Measurements from ENCODE around the gene CYP2C19. TPM values are rescaled to one million over a fixed set of nuclear protein-coding genes. Genes with fewer than 3 reads are reported as not detected.
"Not testable (repeated sequence)": the region's sequence is repeated elsewhere in the genome, so short reads cannot be mapped to it uniquely, and the experiment has no call there.

Gene CYP2C19
- not detected for total RNA-seq

DNA sequence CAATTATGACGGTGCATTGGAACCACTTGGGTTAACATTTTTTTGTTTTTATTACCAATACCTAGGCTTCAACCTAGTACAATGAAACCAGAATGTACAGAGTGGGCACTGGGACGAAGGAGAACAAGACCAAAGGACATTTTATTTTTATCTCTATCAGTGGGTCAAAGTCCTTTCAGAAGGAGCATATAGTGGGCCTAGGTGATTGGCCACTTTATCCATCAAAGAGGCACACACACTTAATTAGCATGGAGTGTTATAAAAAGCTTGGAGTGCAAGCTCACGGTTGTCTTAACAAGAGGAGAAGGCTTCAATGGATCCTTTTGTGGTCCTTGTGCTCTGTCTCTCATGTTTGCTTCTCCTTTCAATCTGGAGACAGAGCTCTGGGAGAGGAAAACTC, at the start of gene CYP2C19:
TSS of gene CYP2C19 (plus strand) at position 289 of the 400 bp plus-strand sequence. CDS start at position 314, 25 bp downstream.
- no peaks in the 10 kb centered on the region for H3K4me1 Mint-ChIP-seq
- H3K4me3 Mint-ChIP-seq, result no peak within 1 kb of the TSS
- no peak for DNase-seq
- no peaks in the 10 kb centered on the region for H3K36me3 Mint-ChIP-seq
- no peaks in the 10 kb centered on the region for H3K27me3 Mint-ChIP-seq
- H3K27ac Mint-ChIP-seq, result no peak within 1 kb of the TSS
- H3K9me3 Mint-ChIP-seq, result no peaks in the 10 kb centered on the region

DNA sequence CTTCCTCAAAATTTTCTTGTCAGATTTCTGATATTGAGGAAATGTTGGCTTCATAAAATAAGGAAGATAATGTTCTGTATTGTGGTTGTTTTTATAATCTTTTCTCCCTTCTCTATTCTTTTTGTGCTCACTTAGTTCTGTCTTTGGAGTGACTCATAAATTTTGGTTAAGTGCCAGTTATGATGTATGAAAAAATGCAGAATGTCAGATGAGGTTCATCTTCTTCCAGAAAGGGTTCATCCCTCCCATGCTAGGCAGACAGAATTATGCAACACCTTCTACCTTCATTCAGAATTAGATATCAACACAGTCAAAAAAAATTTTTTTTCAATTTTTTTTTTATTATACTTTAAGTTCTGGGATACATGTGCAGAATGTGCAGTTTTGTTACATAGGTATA, 36.6 kb upstream of the CYP2C19 start:
- Mint-ChIP-seq H3K36me3 (no peaks in the 10 kb centered on the region), H3K9me3 (no peaks in the 10 kb centered on the region), H3K27me3 (peaks cover 3% of the 10 kb centered on the region), H3K4me3 (no peak overlapping the region), H3K27ac (no peak overlapping the region), H3K4me1 (no peaks in the 10 kb centered on the region)
- DNase-seq, result no peak

DNA sequence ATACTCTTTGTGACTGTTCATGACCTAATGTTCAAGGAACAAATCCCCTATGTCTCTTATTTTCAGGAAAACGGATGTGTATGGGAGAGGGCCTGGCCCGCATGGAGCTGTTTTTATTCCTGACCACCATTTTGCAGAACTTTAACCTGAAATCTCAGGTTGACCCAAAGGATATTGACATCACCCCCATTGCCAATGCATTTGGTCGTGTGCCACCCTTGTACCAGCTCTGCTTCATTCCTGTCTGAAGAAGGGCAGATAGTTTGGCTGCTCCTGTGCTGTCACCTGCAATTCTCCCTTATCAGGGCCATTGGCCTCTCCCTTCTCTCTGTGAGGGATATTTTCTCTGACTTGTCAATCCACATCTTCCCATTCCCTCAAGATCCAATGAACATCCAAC, 27.3 kb upstream of the CYP2C19 start:
- Mint-ChIP-seq H3K27ac (no peak overlapping the region), H3K36me3 (no peaks in the 10 kb centered on the region), H3K4me3 (no peak overlapping the region), H3K4me1 (no peaks in the 10 kb centered on the region), H3K9me3 (peaks cover 13% of the 10 kb centered on the region), H3K27me3 (no peaks in the 10 kb centered on the region)
- no peak for DNase-seq

DNA sequence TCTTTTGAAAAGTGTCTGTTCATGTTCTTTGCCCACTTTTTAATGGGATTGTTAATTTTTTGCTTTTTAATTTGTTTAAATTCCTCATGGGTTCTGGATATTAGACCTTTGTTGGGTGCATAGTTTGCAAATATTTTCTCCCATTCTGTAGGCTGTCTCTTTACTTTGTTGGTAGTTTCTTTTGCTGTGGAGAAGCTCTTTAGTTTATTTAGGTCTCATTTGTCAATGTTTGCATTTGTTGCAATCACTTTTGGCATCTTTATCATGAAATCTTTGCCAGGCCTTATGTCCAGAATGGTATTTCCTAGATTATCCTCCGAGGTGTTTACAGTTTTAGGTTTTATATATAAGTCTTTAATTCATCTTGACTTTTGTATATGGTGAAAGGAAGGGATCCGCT, 23.9 kb upstream of the CYP2C19 start:
- Mint-ChIP-seq H3K9me3 (peaks cover 24% of the 10 kb centered on the region), H3K27me3 (no peaks in the 10 kb centered on the region), H3K4me1 (no peaks in the 10 kb centered on the region), H3K4me3 (no peak overlapping the region), H3K36me3 (no peaks in the 10 kb centered on the region), H3K27ac (no peak overlapping the region)
- DNase-seq, result no peak

DNA sequence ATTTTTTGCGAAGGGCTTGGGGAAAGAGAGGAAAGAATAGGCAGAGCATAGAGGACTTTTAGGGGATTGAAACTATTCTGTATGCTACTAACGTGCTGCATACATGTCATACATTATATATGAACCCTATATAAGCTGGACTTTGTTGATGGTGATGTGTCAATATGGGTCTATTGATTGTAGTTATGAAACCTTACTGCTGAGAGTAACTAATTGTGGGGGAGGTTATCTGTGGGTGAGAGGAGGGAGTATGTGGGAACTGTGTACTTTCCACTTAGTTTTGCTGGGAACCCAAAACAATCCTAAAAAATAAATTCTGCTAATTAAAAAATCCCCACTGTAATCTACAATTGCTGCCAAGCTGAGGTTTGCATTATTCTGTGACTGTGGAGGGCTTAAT, 15.3 kb upstream of the CYP2C19 start:
- Mint-ChIP-seq H3K4me1 (no peaks in the 10 kb centered on the region), H3K27me3 (no peaks in the 10 kb centered on the region), H3K27ac (no peak overlapping the region), H3K4me3 (no peak overlapping the region), H3K36me3 (no peaks in the 10 kb centered on the region), H3K9me3 (peaks cover 16% of the 10 kb centered on the region)
- no peak for DNase-seq

DNA sequence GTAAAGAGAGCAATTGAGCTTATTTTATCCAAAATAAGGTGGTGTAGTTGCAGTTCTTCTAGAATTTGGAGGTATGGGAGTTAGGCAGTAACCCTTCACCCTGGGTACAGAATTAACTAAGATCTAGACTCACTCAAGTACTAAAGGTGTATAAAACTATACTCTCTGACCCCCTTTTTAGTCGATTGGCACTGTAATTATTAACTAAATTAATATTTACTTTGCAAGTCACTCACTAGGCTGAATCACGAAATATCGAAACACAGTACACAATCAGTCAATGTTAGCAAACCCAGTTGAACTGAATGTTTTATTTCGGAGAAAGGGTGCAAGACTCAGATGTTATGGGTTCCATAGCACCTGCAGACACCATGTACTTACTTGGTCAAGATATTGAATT, 14.6 kb upstream of the CYP2C19 start:
- Mint-ChIP-seq H3K27me3 (no peaks in the 10 kb centered on the region), H3K9me3 (peaks cover 10% of the 10 kb centered on the region), H3K36me3 (no peaks in the 10 kb centered on the region), H3K4me3 (no peak overlapping the region), H3K27ac (no peak overlapping the region), H3K4me1 (no peaks in the 10 kb centered on the region)
- DNase-seq, result no peak

DNA sequence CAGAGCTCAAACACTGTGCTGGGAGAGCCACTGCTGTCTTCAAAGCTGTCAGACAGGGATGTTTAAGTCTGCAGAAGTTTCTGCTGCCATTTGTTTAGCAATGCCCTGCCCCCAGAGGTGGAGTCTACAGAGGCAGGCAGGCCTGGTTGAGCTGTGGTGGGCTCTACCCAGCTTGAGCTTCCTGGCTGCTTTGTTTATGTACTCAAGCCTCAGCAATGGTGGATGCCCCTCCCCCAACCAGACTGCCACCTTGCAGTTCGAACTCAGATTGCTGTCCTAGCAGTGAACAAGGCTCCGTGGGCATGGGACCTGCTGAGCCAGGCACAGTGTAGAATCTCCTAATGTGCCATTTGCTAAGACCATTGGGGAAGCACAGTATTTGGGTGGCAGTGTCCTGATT, 4.6 kb upstream of the CYP2C19 start:
- no peak for DNase-seq
- Mint-ChIP-seq H3K4me1 (no peaks in the 10 kb centered on the region), H3K27ac (no peak overlapping the region), H3K9me3 (peaks cover 2% of the 10 kb centered on the region), H3K27me3 (no peaks in the 10 kb centered on the region), H3K4me3 (no peak overlapping the region), H3K36me3 (no peaks in the 10 kb centered on the region)

DNA sequence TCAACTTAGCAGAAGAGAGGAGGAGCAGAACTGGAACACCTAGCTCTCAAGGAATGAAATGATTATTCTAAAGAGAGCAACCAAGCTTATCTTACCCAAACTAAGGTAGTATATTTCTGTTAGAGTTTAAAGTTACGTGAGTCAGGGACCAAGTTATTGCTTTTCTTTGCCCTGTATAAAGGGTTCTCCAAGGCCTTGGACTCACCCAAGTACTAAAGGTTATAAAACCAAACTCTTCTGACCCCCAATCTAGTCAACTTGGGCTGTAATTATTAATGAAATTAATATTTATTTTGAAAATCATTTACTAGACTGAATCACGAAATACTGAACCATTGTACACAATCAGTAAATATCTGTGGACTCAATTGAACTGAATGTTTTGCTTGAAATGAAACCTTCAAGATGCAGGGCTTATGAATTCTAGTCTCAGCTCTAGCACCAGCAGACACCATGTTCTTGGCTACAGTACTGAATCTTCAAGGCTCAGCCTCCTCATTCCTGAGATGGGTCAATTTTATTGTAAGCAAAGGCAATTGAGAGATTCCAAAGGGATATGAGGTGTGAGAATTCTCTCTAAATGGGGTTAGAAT, 1.8 kb upstream of the CYP2C19 start:
- H3K36me3 Mint-ChIP-seq, result no peaks in the 10 kb centered on the region
- no peak overlapping the region for H3K27ac Mint-ChIP-seq
- DNase-seq, result no peak
- H3K9me3 Mint-ChIP-seq, result peaks cover 2% of the 10 kb centered on the region
- H3K4me3 Mint-ChIP-seq, result no peak overlapping the region
- H3K4me1 Mint-ChIP-seq, result no peaks in the 10 kb centered on the region
- no peaks in the 10 kb centered on the region for H3K27me3 Mint-ChIP-seq

DNA sequence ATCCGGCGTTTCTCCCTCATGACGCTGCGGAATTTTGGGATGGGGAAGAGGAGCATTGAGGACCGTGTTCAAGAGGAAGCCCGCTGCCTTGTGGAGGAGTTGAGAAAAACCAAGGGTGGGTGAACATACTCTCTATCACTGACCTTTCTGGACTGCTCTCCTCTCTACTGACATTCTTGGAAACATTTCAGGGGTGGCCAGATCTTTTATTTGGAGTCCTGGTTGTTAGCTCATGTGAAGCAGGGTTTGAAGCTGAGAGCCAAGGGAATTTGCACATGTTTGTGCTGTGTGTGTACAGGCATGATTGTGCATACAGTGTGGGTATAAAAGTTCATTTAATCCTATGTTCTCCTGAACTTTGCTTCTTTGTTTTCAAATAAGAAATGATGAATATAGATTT, 12.9 kb downstream of the CYP2C19 start:
- not testable (repeated sequence) for H3K4me3 Mint-ChIP-seq, H3K27ac Mint-ChIP-seq, H3K4me1 Mint-ChIP-seq, H3K27me3 Mint-ChIP-seq, H3K36me3 Mint-ChIP-seq, DNase-seq, H3K9me3 Mint-ChIP-seq

DNA sequence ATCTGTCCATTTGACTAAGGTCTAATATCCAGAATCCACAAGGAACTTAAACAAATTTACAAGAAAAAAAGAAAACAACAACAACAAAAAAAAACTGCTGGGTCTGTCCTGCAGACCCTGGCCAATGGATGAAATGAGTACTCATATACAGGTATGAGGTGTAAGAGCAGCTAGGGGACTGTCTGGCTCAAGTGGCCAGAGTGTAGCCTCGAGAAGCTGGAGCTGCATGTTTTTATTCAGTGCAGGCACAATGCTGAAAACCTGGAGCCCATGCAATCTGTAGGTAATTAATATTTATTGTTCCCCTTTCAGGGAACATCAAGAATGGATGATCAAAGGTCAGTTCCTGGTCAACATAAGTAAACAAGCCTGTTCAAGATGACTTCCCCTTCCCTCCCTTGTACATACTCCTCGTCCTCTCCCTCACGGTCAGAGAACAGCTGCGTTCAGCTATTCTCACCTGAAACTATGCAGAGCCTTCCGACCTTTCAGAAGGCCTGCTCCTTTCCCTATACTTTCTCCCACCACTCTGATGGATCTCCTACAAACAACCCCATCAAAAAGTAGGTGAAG, 15.5 kb downstream of the CYP2C19 start:
- Mint-ChIP-seq H3K9me3 (peaks cover 4% of the 10 kb centered on the region), H3K4me3 (no peak overlapping the region), H3K4me1 (no peaks in the 10 kb centered on the region), H3K27ac (no peak overlapping the region), H3K36me3 (no peaks in the 10 kb centered on the region), H3K27me3 (no peaks in the 10 kb centered on the region)
- no peak for DNase-seq

DNA sequence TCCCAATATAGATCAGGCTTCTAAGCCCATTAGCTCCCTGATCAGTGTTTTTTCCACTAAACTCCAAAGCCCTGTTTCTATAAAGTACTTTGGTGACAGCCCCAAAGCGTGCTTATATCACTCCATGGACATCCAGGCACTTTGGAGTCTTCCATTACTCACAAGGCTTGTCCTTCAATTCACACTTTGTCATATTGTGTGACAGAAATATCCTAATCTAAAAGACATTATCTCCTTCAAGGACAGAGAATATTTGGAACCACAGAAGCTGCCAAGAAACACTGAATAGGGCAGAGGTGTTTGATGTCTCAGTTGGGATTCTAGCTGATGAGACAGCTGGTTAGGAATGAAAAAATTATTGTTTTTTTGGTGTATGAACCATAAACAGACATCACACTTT, 18.4 kb downstream of the CYP2C19 start:
- Mint-ChIP-seq H3K36me3 (no peaks in the 10 kb centered on the region), H3K27ac (no peak overlapping the region), H3K9me3 (peaks cover 7% of the 10 kb centered on the region), H3K4me3 (no peak overlapping the region), H3K4me1 (no peaks in the 10 kb centered on the region), H3K27me3 (no peaks in the 10 kb centered on the region)
- DNase-seq, result no peak

DNA sequence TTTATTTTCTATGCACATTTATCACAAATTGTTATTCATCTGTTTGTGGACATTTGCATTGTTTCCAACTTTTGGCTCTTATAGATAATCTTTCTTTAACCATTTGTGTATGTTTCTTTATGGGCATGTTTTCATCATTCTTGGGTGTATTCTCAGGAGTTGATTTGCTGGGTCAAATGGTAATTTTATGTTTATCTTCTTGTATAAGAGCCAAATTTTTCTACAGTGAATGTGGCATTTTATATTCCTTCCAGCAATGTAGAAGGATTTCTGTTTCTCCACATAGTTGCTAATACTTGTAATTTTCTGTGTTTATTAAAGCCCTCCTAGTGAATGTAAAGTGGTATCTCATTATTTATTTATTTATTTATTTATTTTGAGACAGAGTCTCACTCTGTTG, 21.8 kb downstream of the CYP2C19 start:
- Mint-ChIP-seq H3K9me3 (peaks cover 3% of the 10 kb centered on the region), H3K4me3 (no peak overlapping the region), H3K36me3 (no peaks in the 10 kb centered on the region), H3K27ac (no peak overlapping the region), H3K27me3 (no peaks in the 10 kb centered on the region), H3K4me1 (no peaks in the 10 kb centered on the region)
- DNase-seq, result no peak

DNA sequence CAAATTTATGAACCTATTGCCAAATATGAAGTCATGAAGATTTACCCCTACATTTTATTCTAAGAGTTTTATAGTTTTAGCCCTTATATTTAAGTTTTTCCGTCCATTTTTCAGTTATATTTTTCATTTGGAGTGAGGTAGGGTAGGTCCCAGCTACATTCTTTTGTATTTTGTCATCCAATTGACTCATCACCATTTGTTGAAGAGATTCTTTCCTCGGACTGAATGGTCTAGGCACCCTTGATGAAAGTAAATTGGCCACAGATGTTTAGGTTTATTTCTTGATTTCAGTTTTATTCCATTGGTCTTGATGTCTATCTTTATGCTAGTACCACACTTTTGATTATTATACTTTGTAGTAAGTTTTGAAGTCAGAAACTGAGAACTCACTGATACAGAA, 22.7 kb downstream of the CYP2C19 start:
- Mint-ChIP-seq H3K27me3 (no peaks in the 10 kb centered on the region), H3K9me3 (peaks cover 7% of the 10 kb centered on the region), H3K4me3 (no peak overlapping the region), H3K4me1 (no peaks in the 10 kb centered on the region), H3K36me3 (no peaks in the 10 kb centered on the region), H3K27ac (no peak overlapping the region)
- DNase-seq, result no peak

DNA sequence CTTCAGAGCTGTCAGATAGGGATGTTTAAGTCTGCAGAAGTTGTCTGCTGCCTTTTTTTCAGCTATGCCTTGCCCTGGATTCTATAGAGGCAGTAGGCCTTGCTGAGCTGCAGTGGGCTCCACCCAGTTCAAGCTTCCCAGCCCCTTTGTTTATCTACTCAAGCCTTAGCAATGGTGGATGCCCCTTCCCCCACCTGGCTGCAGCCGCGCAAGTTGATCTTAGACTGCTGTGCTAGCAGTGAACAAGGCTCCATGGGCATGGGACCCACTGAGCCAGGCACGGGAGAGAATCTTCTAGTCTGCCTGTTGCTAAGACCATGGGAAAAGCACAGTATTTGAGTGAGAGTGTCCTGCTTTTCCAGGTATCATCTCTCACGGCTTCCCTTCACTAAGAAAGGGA, 38.1 kb downstream of the CYP2C19 start:
- H3K4me1 Mint-ChIP-seq, H3K27me3 Mint-ChIP-seq, H3K4me3 Mint-ChIP-seq, H3K27ac Mint-ChIP-seq, DNase-seq, H3K36me3 Mint-ChIP-seq: not testable (repeated sequence)
- H3K9me3 Mint-ChIP-seq, result peaks cover 16% of the 10 kb centered on the region

DNA sequence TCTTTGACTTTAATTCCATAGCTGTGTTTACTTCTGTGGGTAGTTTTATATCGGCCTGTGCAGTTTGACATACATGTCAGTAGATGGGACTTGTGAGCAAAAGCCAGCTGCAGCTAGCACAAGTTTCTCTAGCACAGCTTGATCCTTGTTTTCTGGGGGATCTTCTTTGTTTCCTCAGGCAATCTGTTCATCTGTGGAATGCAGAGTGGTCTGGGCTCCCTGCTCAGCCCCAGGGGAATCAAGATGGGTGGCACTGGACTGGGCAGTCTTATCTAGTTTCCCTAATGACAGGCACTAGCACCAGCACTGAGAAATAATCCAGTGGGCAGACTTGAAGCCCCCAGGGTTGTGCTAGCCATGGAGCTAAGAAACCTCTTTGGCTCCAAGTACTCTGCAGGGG, 40.8 kb downstream of the CYP2C19 start:
- no peak overlapping the region for H3K4me3 Mint-ChIP-seq
- no peaks in the 10 kb centered on the region for H3K4me1 Mint-ChIP-seq
- no peak overlapping the region for H3K27ac Mint-ChIP-seq
- no peak for DNase-seq
- no peaks in the 10 kb centered on the region for H3K27me3 Mint-ChIP-seq
- H3K9me3 Mint-ChIP-seq, result peaks cover 7% of the 10 kb centered on the region
- H3K36me3 Mint-ChIP-seq, result no peaks in the 10 kb centered on the region

DNA sequence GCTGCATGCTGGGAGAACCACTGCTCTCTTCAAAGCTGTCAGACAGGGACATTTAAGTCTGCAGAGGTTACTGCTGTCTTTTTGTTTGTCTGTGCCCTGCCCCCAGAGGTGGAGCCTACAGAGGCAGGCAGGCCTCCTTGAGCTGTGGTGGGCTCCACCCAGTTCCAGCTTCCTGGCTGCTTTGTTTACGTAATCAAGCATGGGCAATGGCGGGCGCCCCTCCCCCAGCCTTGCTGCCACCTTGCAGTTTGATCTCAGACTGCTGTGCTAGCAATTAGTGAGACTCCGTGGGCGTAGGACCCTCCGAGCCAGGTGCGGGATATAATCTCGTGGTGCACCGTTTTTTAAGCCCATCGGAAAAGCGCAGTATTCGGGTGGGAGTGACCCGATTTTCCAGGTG, 67.5 kb downstream of the CYP2C19 start:
- not testable (repeated sequence) for H3K27ac Mint-ChIP-seq, H3K4me1 Mint-ChIP-seq, H3K27me3 Mint-ChIP-seq, H3K4me3 Mint-ChIP-seq, H3K36me3 Mint-ChIP-seq, DNase-seq
- H3K9me3 Mint-ChIP-seq, result peaks cover 22% of the 10 kb centered on the region
